ENCODE results near the gene CHD8.
"Not testable (repeated sequence)": the region's sequence is repeated elsewhere in the genome, so short reads cannot be mapped to it uniquely, and the experiment has no call there.

The CHD8 gene

DNA sequence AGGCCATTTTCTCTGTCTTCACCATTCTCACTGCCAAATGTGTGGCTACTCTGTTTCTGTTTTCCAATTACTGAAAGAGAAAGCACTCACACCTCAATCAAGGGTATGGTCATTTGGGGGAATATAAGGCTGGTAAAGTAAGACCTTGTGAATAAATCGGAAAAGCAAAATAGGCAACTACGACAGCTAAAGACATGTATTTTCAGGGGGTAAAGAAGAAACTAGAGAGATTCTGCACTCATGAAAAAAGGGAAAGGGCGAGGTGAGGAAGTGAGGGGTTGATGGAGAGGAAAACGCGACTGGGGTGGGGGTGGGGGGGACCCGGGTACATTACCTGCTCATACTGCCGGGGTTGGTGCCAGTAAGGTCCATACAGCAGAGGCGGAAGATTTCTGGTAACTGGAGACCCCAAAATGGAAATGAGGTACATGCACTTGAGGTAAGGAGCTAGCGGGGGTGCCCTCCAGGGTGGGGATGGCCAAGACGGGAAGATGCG is 19.3 kb downstream of the CHD8 start:
- no peak for DNase-seq (ENCODE audit: low read depth)

DNA sequence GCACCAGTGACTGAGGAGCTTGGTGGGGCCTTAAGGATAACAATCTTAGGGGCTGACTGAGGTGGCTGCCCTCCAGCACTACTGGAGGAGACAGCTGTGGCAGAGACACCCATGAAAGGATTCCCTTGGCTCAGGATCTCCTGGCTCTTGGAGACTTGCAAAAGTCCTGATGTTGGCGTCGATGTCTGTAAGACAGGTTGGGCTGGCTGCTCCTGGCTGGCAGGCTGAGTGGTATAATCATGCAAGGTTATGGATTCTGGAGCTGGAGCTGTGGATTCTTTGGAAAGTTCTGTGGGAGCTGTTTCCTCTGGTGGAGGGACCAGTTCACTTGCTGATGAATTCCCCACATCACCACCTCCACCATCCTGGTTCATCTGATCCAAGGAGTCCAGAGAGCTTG is 24.8 kb downstream of the CHD8 start:
- no peak for DNase-seq (ENCODE audit: low read depth)

DNA sequence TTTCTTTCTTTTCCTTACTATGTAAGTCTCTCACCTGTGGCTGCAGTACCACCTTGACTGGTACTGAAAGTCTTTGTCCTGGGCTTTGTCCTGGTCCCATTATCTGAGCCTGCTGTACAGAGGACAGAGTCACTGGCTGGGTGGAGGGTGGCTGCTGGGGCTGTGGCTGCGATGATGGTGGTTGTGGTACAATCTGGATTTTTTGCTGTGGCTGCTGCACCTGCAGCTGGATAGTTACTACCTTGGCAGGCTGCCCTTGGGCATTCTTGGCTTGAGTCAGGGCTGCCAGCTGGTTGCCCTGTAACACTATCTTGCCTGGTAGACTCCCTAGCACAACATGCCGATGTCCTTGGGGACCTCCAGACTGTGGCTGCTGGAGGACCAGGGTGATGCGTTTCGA is 27.0 kb downstream of the CHD8 start:
- DNase-seq (ENCODE audit: low read depth): no peak

DNA sequence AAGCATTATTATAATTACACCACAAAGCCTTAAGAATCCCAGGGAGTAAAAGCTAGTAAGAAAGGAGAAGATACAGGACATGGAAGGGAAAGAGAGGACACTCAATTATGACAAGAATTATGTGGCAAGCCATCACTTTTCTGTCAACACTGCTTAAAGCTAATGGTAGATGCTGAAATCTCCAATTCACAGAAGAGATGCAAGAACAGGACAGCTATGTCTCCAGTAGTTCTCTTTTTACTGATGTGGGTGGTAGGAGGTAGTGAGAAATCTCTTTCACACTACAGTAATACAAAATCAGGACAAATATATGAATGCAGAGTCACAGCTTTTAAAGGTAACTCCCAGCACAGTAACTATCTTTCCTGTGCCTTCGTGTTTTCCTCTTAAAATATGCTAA is 29.2 kb downstream of the CHD8 start:
- DNase-seq (ENCODE audit: low read depth): no peak

DNA sequence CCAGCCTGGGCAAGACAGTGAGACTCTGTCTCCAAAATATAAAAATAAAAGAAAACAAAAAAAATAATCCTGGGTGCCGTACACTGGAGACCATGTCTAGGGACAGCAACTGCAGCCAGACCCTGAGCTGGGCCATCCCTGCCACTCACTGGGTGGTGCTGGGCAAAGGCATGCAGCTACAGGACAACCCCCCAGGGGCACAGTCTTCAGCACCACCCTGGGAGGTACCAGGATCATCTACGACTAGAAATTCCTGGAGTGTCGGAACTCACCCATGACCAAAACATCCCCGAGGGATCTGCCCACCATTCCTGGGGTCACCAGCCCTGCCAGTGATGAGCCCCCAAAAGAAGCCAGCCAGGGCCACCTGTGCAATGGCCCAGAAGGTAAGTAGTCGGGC is 36.4 kb downstream of the CHD8 start:
- DNase-seq (ENCODE audit: low read depth): no peak

DNA sequence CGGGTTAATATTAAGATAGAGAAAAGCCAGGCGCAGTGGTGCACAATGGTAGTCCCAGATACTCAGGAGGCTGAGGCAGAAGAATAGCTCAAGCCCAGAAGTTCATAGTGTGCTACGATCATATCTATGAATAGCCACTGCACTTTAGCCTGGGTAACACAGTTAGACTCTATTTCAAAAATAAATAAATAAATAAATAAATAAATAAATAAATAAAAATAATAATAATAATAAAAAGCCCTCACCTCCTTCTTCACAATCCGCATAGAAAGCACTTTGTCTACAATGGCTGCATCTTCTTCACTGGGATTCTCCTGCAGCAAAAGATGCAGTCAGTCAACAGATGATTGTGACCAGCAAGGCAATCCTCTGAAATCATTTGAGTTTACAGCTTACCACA is 40.6 kb downstream of the CHD8 start:
- no peak for DNase-seq (ENCODE audit: low read depth)

DNA sequence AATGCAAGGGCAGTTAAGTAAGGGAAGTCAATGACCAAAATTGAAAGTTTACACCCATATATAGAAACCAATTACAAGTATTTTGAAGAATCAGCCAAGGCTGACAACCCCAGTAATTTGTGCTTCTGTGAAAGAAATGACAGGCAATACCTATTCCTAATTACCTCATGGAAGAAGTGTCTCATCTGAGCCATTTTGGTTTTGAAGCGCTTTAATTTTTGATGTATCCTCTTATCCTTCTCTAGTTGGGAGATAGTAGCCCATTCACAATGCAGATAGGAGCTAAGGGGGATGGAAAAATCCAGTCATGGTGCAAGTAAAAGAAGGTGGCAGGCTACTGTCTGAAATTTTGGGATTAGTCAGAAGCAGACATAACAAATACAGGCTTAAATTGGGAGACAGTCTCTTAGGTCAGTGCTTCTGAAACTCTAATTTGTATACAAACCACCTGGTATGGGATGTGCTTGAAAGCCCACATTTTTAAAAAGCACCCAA is 41.7 kb downstream of the CHD8 start:
- DNase-seq (ENCODE audit: low read depth): no peak

DNA sequence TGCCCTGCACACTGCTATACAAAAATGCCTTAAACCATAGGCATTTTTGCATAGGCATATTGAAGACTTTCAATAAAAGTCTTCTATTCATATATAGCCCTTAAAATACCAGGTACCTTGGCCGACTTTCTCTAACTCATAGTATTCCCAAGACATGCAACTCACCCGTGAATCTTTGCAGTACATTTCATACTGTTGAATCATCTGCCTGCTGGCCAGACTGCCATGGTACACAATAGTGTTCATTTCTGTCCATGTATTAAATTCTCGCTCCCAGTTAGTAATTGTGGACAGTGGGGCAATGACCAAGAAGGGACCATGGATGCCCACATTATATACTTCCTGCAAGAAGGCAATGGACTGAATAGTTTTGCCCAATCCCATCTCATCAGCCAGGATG is 47.8 kb downstream of the CHD8 start:
- DNase-seq (ENCODE audit: low read depth): no peak

DNA sequence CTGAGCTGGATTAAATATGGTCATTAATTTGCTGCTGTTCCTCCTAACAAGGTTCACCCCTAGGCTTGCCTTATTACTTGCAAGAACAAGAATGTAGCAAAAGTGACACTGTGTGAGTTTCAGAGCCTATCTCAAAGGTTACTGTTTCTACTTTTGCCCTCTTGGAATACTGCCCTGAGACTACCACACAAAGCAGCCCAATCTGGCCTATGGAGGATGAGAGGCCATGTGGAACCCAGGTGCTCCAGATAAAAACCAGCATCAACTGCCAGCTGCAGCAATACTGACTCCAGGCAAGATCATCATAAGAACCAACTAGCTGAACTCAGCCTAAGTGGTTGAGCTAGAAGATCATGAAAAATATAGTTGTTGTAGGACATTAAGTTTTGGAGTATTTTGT is 49.7 kb downstream of the CHD8 start:
- DNase-seq (ENCODE audit: low read depth): no peak

DNA sequence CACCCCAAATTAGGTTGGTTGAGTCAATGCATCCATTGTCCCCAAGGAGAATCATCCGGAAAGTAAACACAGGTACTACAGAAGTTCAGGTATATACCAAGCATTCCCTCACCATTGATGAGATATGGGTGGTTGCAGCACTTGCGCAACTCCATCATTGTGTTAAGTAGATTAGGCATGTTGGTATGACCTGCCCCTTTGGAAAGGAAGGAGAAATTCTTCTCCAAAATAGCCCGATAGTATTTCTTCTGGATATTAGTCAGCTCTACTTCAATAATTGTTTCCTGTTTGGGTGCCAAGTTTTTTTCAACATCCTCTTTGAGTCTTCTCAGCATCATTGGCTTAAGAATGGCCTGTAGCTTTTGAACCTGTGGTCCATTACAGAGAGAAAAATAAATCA is 50.8 kb downstream of the CHD8 start:
- no peak for DNase-seq (ENCODE audit: low read depth)

DNA sequence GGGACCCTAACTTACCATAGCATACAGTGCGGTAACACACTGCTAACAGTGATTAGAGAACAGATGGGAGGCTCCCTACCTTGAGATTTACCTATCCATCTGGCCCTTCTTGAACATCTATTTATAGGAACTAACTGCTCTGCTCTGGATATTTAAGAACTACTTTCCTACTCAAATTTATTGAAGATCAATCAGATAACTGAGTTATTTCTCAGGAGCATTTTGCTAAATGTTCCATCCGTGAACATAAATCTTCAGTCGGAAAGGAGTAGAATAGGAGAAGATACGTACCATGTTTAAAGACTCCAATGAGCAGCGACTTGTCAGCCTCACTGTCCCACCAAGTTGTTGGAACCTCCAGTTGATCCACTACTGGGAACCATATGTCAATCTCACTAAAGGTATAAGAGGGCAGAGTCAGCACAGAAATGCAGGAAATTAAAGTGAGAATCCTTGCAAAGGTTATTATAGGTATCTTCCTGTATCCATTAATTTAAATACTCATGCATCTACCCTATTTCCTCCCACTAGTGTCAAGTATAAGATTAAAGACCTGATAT is 56.5 kb downstream of the CHD8 start:
- DNase-seq (ENCODE audit: low read depth): no peak

DNA sequence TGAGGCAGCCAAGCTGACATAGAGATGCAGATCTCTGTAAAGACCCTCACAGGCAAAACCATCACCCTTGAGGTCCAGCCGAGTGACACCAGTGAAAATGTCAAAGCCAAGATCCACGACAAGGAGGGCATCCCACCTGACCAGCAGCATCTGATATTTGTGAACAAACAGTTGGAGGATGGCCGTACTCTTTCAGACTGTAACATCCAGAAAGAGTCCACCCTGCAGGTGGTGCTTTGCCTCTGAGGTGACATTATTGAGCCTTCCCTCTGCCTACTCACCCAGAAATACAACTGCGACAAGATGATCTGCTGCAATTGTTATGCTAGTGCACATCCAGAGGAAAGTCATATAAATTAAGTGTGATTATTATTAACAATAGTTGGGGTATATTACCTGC is 57.0 kb downstream of the CHD8 start:
- no peak for DNase-seq (ENCODE audit: low read depth)

DNA sequence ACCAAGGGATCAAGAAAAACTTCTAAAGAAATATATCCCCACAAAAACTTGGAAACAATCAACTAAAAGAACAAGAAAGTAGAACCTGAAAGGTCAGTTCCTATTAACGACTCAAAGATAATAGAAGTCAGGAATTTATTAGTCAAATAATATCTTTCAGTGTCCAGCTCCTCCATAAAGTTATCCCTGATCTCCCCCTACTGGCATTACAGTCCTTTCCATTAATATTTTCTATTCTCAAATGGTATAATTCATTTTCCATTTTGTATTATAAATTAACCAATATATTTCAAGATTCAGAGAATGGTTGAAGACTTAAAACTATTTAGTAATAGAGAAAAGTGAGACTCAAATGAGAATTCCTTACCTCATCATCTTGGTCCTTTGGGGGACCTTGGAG is 60.5 kb downstream of the CHD8 start:
- DNase-seq (ENCODE audit: low read depth): no peak

DNA sequence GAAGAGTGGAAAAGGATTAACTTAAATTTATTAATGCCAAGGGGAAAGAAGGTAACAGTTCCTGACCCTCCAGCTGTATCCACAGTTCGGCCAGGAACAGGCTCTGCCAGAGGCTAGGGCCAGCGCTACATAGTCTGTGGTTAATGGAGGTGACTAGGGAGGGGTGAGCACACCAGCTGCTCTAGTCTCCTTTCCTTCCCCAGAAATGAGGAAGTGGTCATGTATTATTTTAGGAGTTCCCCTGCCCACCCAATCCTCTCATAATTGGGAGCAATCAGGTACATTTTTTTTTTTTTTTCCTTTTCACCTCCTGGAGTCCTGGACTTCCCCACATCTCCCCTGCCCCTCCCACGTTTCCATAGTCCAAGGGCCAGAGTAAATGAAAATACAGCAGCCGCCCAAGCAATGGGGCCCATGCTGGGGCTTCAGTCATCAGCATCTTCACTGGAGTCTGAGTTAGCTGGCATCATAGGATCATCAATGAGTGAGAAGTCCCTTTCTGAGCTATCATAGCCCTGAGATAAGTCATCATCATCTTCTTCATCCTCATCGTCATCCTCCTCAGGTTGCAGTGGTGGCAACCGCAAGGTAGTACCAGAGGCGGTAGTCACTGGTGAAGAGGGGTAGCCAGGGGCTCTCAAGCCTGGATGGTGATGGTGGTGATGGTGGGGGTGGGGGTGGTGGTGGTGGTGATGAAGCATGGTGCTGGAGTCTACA is 70.6 kb downstream of the CHD8 start:
- DNase-seq (ENCODE audit: low read depth): no peak

DNA sequence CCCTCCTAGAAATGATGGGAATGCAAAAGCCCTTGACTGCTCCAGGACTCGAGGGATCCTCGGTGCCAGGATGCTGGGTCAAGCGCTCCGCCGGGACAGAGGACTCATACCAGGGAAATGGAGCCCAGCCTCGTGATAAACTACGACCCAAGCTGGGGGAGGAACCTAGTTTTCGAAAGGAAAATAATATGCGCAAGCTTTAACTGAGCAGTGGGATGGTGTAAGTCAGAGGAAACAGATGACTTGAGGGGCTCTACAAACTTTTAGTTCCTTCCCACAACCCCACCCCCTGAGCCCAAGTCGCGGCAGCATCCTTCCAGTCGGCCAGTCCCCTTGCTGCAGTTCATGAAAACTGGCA is 71.5 kb downstream of the CHD8 start:
- no peak for DNase-seq (ENCODE audit: low read depth)

DNA sequence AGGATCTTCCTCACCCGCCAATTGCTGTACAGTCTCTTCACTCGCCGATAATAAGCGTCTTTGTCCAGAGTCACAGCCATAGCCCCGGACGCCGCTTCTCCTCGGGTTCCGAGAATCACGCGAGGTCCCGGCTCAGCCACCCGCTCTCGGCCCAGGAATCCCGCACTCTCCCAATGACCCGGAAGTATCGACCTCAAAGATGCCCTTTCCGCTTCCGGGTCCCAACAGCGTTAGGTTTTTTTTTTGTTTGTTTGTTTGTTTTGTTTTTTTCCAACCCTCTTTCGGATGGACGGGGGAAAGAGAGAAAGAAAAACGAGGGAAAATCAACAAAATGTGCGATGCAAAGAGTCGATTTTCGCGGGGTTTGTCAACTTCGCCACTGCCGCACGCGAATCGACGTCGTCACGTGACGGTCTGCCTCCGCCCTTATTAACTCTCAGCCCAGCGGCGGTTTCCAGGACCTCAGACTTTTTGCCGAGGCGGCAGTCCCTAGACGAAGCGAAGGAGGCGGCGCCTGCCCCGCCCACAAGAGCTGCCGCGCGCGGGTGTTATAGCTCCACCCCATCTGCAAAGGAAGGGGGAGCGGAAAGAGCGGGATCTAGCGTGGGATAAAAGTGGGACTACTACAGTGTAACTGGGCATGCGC is 72.0 kb downstream of the CHD8 start, which contains the start of gene SUPT16H:
Gene SUPT16H (minus strand): TSS at position 172 of the 646 bp plus-strand sequence. CDS start 92 bp downstream, at position 80.
- peak; percentile 92 for DNase-seq (ENCODE audit: low read depth)

DNA sequence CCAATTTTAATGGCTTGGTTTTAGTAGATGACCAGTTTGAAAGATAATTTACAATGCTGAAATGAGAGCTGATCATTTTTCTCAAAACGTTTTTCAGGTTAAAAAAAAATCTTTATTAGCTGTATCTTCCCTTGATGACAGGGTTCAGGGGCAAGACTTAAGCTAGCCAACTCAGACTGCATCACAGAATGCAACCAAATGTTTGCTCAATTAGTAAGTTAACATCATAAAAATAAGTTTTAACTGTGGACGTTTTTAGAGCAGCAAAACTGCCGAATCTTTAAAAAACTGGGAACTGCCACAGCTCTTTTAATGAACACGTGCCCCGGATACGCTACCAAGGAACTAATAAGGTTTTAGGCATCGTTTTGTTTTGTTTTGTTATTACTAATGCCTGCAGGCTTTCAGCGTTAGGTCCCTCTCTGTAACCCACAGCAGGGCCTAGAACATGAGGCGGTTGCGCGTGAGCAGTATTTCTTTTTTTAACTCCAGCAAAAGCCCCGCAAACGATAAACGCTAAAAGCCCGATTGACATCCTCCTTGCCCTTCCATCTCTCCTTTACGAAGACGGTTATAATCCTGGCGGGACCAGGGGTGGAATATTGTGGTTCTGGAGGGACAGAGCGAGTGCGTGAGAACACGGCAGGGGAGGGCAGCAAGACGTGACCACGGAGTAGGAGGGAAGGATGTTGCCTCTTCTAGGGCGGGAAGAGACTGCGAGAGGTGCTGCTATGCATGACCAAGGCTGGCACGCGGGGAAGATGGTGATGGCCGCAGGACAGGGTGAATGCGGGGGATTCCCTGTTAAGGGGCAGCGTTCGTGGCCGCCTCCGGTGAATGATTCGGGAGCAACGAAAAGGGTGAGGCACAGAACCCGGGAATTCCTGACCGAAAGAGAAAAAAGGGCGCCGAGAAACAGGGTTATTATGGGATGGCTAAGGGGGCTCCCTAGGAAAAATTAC is 72.8 kb downstream of the CHD8 start:
- peak; percentile 23 for DNase-seq (ENCODE audit: low read depth)

DNA sequence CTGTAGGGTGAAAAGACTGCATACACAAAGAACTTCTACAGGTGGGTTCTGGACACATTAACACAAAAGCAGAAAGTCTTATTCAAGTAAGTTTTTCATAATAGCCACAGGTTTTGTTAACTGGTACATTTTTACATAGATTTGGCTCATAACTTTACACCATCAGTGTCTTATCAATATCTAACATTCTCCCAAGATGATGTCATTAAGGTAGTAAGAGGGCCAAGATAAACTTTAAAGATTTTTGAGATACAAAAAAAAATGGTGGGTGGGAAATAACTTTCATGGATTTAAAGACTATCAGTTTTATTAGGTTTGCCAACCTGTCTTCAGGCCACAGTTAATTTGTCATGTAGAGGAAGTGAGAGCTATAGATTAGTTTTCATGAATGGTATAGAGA is 73.8 kb downstream of the CHD8 start:
- DNase-seq (ENCODE audit: low read depth): no peak

DNA sequence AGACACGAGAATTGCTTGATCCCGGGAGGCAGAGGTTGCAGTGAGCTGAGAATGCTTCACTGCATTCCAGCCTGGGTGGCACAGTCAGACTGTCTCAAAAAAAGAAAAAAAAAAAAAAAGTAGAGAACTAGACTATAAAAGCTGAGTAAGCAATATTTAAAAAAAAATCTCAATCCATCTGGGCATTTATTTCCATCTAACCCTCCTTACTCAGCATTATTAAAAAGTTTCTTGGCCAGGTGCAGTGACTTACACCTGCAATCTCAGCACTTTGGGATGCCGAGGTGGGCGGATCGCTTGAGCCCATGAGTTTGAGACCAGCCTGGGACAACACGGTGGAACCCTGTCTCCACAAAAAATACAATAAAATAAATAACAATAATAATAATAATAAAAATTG is 76.6 kb downstream of the CHD8 start:
- no peak for DNase-seq (ENCODE audit: low read depth)

DNA sequence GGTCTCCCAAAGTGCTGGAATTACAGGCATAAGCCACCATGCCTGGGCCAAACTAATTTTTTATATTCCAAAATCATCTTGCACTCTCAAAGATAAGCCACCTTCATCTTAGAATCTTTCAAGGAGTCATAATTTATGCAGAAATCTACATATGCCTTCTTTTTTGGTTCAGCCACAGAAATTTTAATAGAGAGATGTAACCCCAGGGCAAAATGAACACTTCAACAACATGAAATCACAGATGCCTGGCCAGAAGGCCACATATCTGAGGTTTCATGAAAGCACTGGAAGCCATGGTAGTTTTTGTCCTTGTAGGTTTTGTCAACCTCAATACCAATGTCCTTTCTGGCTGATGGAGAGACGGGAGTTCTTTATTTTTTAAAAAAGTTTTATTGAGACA is 81.9 kb downstream of the CHD8 start:
- no peak for DNase-seq (ENCODE audit: low read depth)

DNA sequence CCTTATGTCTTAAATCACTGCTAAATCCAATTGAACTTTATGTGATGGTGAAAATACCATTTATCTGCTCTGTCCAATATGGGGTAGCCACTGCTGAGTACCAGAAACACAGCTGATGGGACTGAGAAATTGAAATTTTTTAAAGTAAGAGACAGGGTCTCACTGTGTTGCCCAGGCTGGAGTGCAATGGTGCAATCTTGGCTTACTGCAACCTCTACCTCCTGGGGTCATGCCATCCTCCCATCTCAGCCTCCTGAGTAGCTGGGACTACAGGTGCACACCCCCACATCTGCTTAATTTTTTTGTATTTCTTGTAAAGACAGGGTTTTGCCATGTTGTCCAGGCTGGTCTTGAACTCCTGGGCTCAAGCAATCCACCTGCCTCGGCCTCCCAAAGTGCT is 83.1 kb downstream of the CHD8 start:
- DNase-seq (ENCODE audit: low read depth): not testable (repeated sequence)
